ENCODE data around the gene GPR146.
A peak's percentile ranks its signal among the peaks of the same experiment; 100 is the strongest.
"Not testable (repeated sequence)": the region's sequence is repeated elsewhere in the genome, so short reads cannot be mapped to it uniquely, and the experiment has no call there.

The GPR146 gene

GRCh38 chr7:1028044-1028770 is 16.1 kb upstream of the GPR146 start:
- Mint-ChIP-seq H3K4me1 (peaks cover 34% of the 10 kb centered on the region), H3K9me3 (no peaks in the 10 kb centered on the region), H3K36me3 (ENCODE audit: low read depth) (peaks cover 5% of the 10 kb centered on the region), H3K4me3 (peak overlapping the region; percentile 71), H3K27ac (peak overlapping the region; percentile 68), H3K27me3 (no peaks in the 10 kb centered on the region)
- DNase-seq (peak; percentile 90), ATAC-seq (peak; percentile 79)

GRCh38 chr7:1028775-1029636 is 15.3 kb upstream of the GPR146 start:
- Mint-ChIP-seq H3K9me3 (no peaks in the 10 kb centered on the region), H3K4me3 (peak overlapping the region; percentile 71), H3K27me3 (no peaks in the 10 kb centered on the region), H3K4me1 (peaks cover 38% of the 10 kb centered on the region), H3K36me3 (ENCODE audit: low read depth) (peaks cover 5% of the 10 kb centered on the region), H3K27ac (peak overlapping the region; percentile 68)
- ATAC-seq: peak; percentile 90
- DNase-seq: peak; percentile 70

DNA sequence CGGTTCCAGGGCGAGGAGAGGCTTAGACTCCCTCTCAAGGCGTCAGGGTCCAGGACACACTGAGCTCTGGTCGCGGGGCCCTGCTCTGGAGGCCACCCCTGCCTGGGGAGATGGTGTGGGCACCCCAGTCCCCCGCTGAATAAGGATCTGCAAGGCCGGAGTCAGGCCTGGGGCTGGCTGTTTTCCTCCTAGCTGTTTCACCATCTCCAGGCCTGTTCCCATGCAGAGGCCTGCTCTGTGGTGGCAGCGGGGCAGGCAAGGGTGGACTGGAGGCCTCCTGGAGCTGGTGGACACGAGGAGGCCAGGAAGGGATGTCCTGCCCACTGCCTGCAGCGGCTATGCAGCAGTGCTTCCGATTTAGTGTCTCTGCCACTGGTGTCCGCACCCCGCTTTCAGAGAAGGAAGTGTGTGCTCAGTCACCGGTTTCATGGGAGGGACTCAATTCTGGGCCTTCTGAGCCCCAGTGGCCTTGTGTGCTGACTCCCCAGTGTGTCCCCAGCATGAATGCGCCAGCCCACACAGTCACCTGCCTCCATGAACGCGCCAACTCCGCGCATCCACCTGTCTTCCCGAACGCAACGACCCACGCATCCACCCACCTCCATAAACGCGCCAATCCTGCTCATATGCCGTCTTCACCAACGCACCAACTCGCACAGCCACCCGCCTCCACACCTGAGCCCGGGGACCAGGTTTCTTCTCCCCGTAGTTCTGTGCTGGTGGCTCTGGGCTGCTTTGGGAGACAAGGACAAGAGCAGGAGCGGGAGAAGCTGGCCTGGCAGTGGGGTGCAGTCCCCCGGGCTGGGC is 14.5 kb upstream of the GPR146 start:
- H3K27me3 Mint-ChIP-seq: no peaks in the 10 kb centered on the region
- no peak for DNase-seq
- peaks cover 5% of the 10 kb centered on the region for H3K36me3 Mint-ChIP-seq (ENCODE audit: low read depth)
- no peak overlapping the region for H3K27ac Mint-ChIP-seq
- no peak for ATAC-seq
- no peaks in the 10 kb centered on the region for H3K9me3 Mint-ChIP-seq
- peaks cover 36% of the 10 kb centered on the region for H3K4me1 Mint-ChIP-seq
- no peak overlapping the region for H3K4me3 Mint-ChIP-seq

- Mint-ChIP-seq H3K4me3 (no peak overlapping the region), H3K4me1 (peaks cover 36% of the 10 kb centered on the region), H3K36me3 (ENCODE audit: low read depth) (peaks cover 5% of the 10 kb centered on the region), H3K27me3 (no peaks in the 10 kb centered on the region), H3K9me3 (no peaks in the 10 kb centered on the region), H3K27ac (no peak overlapping the region)
- ATAC-seq: no peak
- no peak for DNase-seq
Observed at GRCh38 chr7:1030444-1031070, 13.8 kb upstream of the GPR146 start.

GRCh38 chr7:1031716-1032455 is 12.5 kb upstream of the GPR146 start:
- Mint-ChIP-seq H3K4me1 (peaks cover 31% of the 10 kb centered on the region), H3K27ac (no peak overlapping the region), H3K4me3 (no peak overlapping the region), H3K36me3 (ENCODE audit: low read depth) (no peaks in the 10 kb centered on the region), H3K27me3 (no peaks in the 10 kb centered on the region), H3K9me3 (no peaks in the 10 kb centered on the region)
- DNase-seq (no peak), ATAC-seq (no peak)

DNA sequence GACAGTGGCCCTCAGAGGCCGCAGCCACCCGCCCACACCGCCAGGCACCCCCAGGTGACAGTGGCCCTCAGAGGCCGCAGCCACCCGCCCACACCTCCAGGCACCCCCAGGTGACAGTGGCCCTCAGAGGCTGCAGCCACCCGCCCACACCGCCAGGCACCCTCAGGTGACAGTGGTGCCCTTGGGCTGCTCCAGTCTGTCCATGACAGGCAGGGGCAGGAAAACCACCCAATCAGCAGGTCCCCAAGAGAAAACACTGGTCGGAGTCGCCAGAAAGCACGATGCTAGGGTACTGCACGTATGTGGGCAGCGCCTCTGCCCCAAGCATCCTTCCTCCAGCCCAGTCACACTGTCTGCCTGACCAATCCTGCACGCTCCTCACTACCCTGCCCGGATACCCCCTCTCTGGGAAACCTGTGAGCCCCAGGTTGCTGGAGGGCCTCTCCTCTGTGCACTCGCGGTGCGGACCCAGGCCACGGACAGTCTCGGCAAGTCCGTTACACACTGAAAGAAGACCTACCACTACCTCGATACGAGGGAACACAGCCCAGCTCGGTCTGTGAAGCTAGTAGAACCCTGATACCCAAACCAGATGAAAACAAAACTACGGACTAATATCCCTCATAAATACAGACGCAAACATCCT is 11.7 kb upstream of the GPR146 start:
- DNase-seq (no peak), ATAC-seq (no peak)
- Mint-ChIP-seq H3K4me3 (no peak overlapping the region), H3K9me3 (no peaks in the 10 kb centered on the region), H3K27ac (no peak overlapping the region), H3K4me1 (peaks cover 29% of the 10 kb centered on the region), H3K36me3 (ENCODE audit: low read depth) (no peaks in the 10 kb centered on the region), H3K27me3 (no peaks in the 10 kb centered on the region)

- Mint-ChIP-seq H3K27me3 (no peaks in the 10 kb centered on the region), H3K36me3 (ENCODE audit: low read depth) (no peaks in the 10 kb centered on the region), H3K4me3 (no peak overlapping the region), H3K9me3 (no peaks in the 10 kb centered on the region), H3K27ac (no peak overlapping the region), H3K4me1 (peaks cover 29% of the 10 kb centered on the region)
- DNase-seq (no peak), ATAC-seq (no peak)
Observed at GRCh38 chr7:1033546-1034145, 10.7 kb upstream of the GPR146 start.

DNA sequence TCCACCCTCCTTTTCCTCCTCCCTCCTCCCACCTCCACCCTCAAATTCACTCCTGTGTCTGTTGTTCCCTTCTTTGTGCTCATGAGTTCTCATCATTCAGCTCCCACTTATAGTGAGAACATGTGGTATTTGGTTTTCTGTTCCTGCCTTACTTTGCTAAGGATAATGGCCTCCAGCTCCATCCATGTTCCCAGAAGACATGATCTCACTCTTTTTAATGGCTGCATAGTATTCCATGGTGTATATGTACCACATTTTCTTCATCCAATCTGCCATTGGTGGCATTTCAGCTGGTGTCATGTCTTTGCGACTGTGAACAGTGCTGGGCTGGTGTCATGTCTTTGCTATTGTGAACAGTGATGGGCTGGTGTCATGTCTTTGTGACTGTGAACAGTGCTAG is 9.6 kb upstream of the GPR146 start:
- H3K27ac Mint-ChIP-seq; H3K36me3 Mint-ChIP-seq (ENCODE audit: low read depth); ATAC-seq; H3K4me3 Mint-ChIP-seq; H3K27me3 Mint-ChIP-seq; DNase-seq; H3K9me3 Mint-ChIP-seq: not testable (repeated sequence)
- H3K4me1 Mint-ChIP-seq: peaks cover 21% of the 10 kb centered on the region

- H3K27me3 Mint-ChIP-seq; ATAC-seq; H3K4me3 Mint-ChIP-seq; H3K9me3 Mint-ChIP-seq; H3K27ac Mint-ChIP-seq; H3K36me3 Mint-ChIP-seq (ENCODE audit: low read depth); DNase-seq: not testable (repeated sequence)
- H3K4me1 Mint-ChIP-seq: peaks cover 21% of the 10 kb centered on the region
Observed at GRCh38 chr7:1036164-1036928, 8.0 kb upstream of the GPR146 start.

DNA sequence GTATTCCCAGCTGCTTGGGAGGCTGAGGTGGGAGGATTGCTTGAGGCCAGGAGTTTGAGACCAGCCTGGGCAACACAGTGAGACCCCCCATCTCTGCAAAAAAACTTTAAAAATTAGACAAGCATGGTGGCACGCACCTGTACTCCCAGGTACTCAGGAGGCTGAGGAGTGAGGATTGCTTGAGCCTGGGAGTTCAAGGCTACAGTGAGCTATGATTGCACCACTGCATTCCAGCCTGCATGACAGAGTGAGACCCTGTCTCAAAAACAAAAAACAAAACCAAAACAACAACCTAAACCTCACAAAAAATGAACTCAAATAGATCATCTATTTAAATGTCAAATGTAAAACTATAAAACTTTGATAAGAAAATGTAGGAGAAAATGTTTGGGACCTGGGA is 4.1 kb upstream of the GPR146 start:
- Mint-ChIP-seq H3K27me3 (peaks cover 22% of the 10 kb centered on the region), H3K4me1 (peaks cover 34% of the 10 kb centered on the region)
- ATAC-seq; DNase-seq; H3K27ac Mint-ChIP-seq; H3K4me3 Mint-ChIP-seq; H3K9me3 Mint-ChIP-seq; H3K36me3 Mint-ChIP-seq (ENCODE audit: low read depth): not testable (repeated sequence)

DNA sequence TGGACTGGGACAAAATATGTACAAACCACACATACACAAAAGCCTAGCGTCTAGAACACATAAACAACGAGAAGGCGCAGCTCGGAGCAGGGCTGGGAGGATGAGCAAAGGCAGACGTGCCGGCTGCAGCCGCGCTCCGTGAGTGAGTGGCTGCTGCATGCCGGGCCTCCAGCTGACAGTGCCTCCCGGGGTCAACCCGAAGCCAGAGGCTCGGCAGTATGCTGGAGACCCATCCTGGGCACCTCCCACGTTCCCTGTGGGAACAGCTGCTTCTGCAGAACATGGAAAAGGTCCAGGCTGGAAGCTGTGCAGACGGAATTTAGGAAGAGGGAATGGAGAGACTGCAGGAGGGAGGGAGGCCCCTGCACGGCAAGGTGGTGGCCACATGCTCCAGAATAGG is 3.6 kb upstream of the GPR146 start:
- peaks cover 40% of the 10 kb centered on the region for H3K4me1 Mint-ChIP-seq
- DNase-seq (no peak), ATAC-seq (no peak)
- H3K4me3 Mint-ChIP-seq: peak overlapping the region; percentile 56
- H3K27ac Mint-ChIP-seq: peak overlapping the region; percentile 59
- H3K9me3 Mint-ChIP-seq: no peaks in the 10 kb centered on the region
- H3K27me3 Mint-ChIP-seq: peaks cover 22% of the 10 kb centered on the region
- peaks cover 2% of the 10 kb centered on the region for H3K36me3 Mint-ChIP-seq (ENCODE audit: low read depth)

DNA sequence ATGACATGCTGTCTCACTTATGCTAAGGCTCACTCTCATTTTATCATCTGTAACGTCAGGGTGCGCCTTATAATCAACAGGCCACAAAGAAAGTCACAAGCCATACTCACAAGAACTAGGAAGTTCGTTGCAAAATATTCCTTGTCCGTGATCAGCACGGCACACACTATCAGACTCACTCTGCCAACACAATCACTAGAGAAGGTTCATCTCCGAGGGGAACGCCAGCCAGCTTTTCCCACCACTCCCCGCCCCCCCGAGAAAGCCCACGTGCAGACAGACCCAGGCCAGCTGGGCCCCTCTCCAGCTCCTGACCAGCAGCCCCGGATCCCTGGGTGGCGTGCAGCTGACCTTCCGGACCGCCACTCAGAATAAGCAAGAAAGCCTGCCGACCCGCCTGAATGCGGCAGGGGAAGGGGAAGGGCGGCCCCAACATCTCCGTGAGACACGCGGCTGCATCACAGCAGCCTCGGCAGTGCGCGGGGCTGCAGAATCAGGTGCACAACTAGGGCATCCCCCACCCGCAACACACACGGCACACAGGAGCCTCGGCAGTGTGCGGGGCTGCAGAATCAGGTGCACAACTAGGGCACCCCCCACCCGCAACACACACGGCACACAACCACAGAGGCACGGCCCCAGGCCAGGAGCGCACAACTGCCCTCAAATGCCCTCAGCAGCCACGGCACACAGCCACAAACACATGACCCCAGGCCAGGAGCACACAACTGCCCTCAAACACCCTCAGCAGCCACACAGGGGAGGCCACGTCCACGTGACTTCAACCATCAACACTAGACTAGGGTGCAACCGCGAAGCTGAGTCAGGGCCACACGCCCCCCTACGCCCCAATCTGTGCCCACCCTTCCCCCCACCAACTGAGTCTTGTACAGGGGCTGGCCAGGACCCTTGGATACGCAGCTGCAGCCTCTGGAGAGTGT is 2.5 kb upstream of the GPR146 start:
- H3K27me3 Mint-ChIP-seq: peaks cover 22% of the 10 kb centered on the region
- H3K4me3 Mint-ChIP-seq: peak overlapping the region; percentile 24
- ATAC-seq (no peak), DNase-seq (no peak)
- H3K36me3 Mint-ChIP-seq (ENCODE audit: low read depth): peaks cover 2% of the 10 kb centered on the region
- H3K4me1 Mint-ChIP-seq: peaks cover 42% of the 10 kb centered on the region
- no peak overlapping the region for H3K27ac Mint-ChIP-seq
- H3K9me3 Mint-ChIP-seq: no peaks in the 10 kb centered on the region

Measured in activated naive CD8-positive, alpha-beta T cell treated with anti-CD3 and anti-CD28 coated beads, Interleukin-2, amount 50 U/mL, for 24 hours (primary cell).